GM23338 (cell line): ENCODE measurements around the gene AP2B1. TPM values are rescaled to one million over a fixed set of nuclear protein-coding genes. Genes with fewer than 3 reads are reported as not detected.
"Not testable (repeated sequence)": the region's sequence is repeated elsewhere in the genome, so short reads cannot be mapped to it uniquely, and the experiment has no call there.

Experiments
- ATAC-seq: fragments of 200-7000 bp; cut with Tn5 transposase; 3 replicates; pipeline ENCODE4 v1.9.1; 2020
- DNase-seq: peaks from one replicate; pipeline ENCODE4 v3.0.0-alpha.2; 2015; ENCODE audit warnings: low spot score
- H2AFZ ChIP-seq: fragments of 200-600 bp; sonication (generic); 2 replicates; pipeline ENCODE4 v1.8.0; 2016; ENCODE audit warnings: antibody characterized with exemption, mild to moderate bottlenecking, moderate library complexity
- H3F3A ChIP-seq: fragments of 200-600 bp; sonication (generic); replicated peaks from 2 replicates; pipeline ENCODE4 v1.8.0; 2017; ENCODE audit warnings: antibody characterized with exemption, mixed run types, low read depth
- H3K27ac ChIP-seq: fragments of 200-600 bp; sonication (generic); 2 replicates; pipeline ENCODE4 v1.6.1; 2016; ENCODE audit warnings: low read depth
- H3K27me3 ChIP-seq: fragments of 200-600 bp; sonication (generic); 2 replicates; pipeline ENCODE4 v1.8.0; 2016; ENCODE audit warnings: mild to moderate bottlenecking, mixed run types, moderate library complexity; ENCODE audit not compliant: insufficient read depth
- H3K36me3 ChIP-seq: fragments of 200-600 bp; sonication (generic); 2 replicates; pipeline ENCODE4 v1.8.0; 2016; ENCODE audit warnings: mild to moderate bottlenecking; ENCODE audit not compliant: insufficient read depth
- H3K4me1 ChIP-seq: fragments of 200-600 bp; sonication (generic); 2 replicates; pipeline ENCODE4 v1.8.0; 2016; ENCODE audit warnings: mild to moderate bottlenecking, moderate library complexity; ENCODE audit not compliant: insufficient read depth
- H3K4me2 ChIP-seq: fragments of 200-600 bp; sonication (generic); 2 replicates; pipeline ENCODE4 v1.7.1; 2017; ENCODE audit warnings: mixed run types
- H3K4me3 ChIP-seq: fragments of 200-600 bp; sonication (generic); 2 replicates; pipeline ENCODE4 v1.6.1; 2016; ENCODE audit warnings: mixed run types
- H3K79me2 ChIP-seq: fragments of 200-600 bp; sonication (generic); replicated peaks from 2 replicates; pipeline ENCODE4 v1.8.0; 2017; ENCODE audit warnings: mild to moderate bottlenecking; ENCODE audit not compliant: insufficient read depth
- H3K9me2 ChIP-seq: fragments of 200-600 bp; sonication (generic); 2 replicates; pipeline ENCODE4 v1.8.0; 2017; ENCODE audit not compliant: insufficient read depth
- H4K20me1 ChIP-seq: fragments of 200-600 bp; sonication (generic); replicated peaks from 2 replicates; pipeline ENCODE4 v1.8.0; 2017; ENCODE audit warnings: mild to moderate bottlenecking; ENCODE audit not compliant: insufficient read depth
- H3K27ac Mint-ChIP-seq: 2 replicates; pipeline ENCODE4 v1.8.0; 2020; ENCODE audit warnings: inconsistent platforms, mild to moderate bottlenecking, moderate library complexity, mixed read lengths
- H3K27me3 Mint-ChIP-seq: 3 replicates; pipeline ENCODE4 v1.8.0; 2022; ENCODE audit warnings: low read depth, mild to moderate bottlenecking, moderate library complexity, mixed read lengths, inconsistent platforms; ENCODE audit not compliant: insufficient read depth, poor library complexity
- H3K36me3 Mint-ChIP-seq: 3 replicates; pipeline ENCODE4 v1.8.0; 2021; ENCODE audit warnings: low read depth, mild to moderate bottlenecking, inconsistent platforms, moderate library complexity, mixed read lengths
- H3K4me1 Mint-ChIP-seq: 3 replicates; pipeline ENCODE4 v1.8.0; 2020; ENCODE audit warnings: mild to moderate bottlenecking, inconsistent platforms, mixed read lengths
- H3K4me3 Mint-ChIP-seq: 3 replicates; pipeline ENCODE4 v1.8.0; 2021; ENCODE audit warnings: moderate library complexity, mild to moderate bottlenecking, inconsistent platforms, mixed read lengths
- H3K9me3 Mint-ChIP-seq: 3 replicates; pipeline ENCODE4 v1.8.0; 2020; ENCODE audit warnings: moderate library complexity, mild to moderate bottlenecking, inconsistent platforms, mixed read lengths
- EZH2 ChIP-seq: fragments of 200-600 bp; sonication (generic); IDR thresholded peaks from one replicate; pipeline ENCODE4 v1.8.0; 2017; ENCODE audit warnings: antibody characterized with exemption, mild to moderate bottlenecking, low read depth; ENCODE audit not compliant: unreplicated experiment
- EZH2phosphoT487 ChIP-seq: fragments of 200-600 bp; sonication (generic); IDR thresholded peaks from one replicate; pipeline ENCODE4 v1.8.1; 2018; ENCODE audit warnings: antibody characterized with exemption; ENCODE audit not compliant: unreplicated experiment
- POLR2AphosphoS5 ChIP-seq: IDR thresholded peaks from 2 replicates; pipeline ENCODE4 v1.6.1; 2016; ENCODE audit warnings: antibody characterized with exemption, low read depth
- ZNF114 ChIP-seq: fragments of 250-450 bp; sonication (Bioruptor Pico); IDR thresholded peaks from 2 replicates; pipeline ENCODE4 v1.5.0; 2020; ENCODE audit warnings: mild to moderate bottlenecking, moderate library complexity
- ZNF331 ChIP-seq: fragments of 250-450 bp; sonication (Bioruptor Pico); IDR thresholded peaks from 2 replicates; pipeline ENCODE4 v1.5.0; 2020; ENCODE audit warnings: low read depth, mild to moderate bottlenecking, moderate library complexity
- polyA plus RNA-seq: library from polyadenylated mRNA; unstranded; fragments of >200 nt; fragmentation: Nextera tagmentation; extraction: Ambion mirVana; gene quantifications from 2 replicates; pipeline ENCODE4 v1.2.1, GENCODE V29; 2016
- total RNA-seq: library from RNA; depleted of rRNA; stranded (reverse); fragments of >200 nt; shearing (Covaris generic); gene quantifications from 2 replicates; pipeline ENCODE4 v1.2.3, GENCODE V29; 2014
- TF ChIP-seq, protein P1 (sequence below): IDR thresholded peaks from 2 replicates; pipeline ENCODE4 v1.6.1; 2016; ENCODE audit warnings: antibody characterized with exemption
- TF ChIP-seq, protein P2 (sequence below), 2 experiments: fragments of 200-600 bp in 1 of 2; sonication (generic) in 1 of 2; conservative IDR thresholded peaks; 2 replicates each; pipeline versions ENCODE4 v1.5.1 to v1.6.1; 2016 to 2017; ENCODE audit warnings: antibody characterized with exemption in 2 of 2, low read depth in 2 of 2, mild to moderate bottlenecking in 2 of 2, moderate library complexity in 1 of 2

The AP2B1 gene
- total and polyA plus RNA-seq, 2 experiments from 2014 or later = 89.7 to 144 TPM

DNA sequence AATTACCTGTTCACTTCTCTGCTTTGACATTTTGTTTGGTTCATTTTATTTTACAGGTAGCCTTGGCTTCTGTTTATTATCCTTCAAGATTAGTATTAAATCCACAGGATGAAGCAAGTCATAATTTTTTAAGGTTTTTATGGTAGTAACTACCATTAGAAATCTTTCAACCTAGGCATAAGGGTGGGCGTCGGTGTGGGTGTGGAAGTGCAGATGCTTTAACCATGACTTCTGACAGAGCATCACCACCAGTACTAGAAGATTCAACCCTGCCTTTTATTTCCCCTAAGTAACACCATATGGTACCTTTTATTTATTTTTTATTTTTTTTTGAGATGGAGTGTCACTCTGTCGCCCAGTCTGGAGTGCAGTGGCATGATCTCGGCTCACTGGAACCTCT is 22.7 kb downstream of the AP2B1 start (continued):
- no peak for TF ChIP-seq EZH2phosphoT487
- TF ChIP-seq, protein P1, sequence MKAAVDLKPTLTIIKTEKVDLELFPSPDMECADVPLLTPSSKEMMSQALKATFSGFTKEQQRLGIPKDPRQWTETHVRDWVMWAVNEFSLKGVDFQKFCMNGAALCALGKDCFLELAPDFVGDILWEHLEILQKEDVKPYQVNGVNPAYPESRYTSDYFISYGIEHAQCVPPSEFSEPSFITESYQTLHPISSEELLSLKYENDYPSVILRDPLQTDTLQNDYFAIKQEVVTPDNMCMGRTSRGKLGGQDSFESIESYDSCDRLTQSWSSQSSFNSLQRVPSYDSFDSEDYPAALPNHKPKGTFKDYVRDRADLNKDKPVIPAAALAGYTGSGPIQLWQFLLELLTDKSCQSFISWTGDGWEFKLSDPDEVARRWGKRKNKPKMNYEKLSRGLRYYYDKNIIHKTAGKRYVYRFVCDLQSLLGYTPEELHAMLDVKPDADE = no peak

DNA sequence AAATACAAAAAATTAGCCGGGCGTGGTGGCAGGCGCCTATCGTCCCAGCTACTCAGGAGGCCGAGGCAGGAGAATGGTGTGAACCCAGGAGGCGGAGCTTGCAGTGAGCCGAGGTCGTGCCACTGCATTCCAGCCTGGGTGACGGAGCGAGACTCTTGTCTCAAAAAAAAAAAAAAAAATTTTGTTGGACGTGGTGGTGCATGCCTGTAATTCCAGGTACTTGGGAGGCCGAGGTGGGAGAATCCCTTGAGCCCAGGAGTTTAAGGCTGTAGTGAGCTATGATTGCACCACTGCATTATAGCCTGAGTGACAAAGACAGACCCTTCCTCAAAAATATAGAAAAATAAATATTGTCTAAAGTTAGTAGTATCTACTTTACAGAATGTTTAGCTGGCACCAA is 23.6 kb downstream of the AP2B1 start:
- DNase-seq, H3K27me3 ChIP-seq, H3K27ac Mint-ChIP-seq: not testable (repeated sequence)

DNA sequence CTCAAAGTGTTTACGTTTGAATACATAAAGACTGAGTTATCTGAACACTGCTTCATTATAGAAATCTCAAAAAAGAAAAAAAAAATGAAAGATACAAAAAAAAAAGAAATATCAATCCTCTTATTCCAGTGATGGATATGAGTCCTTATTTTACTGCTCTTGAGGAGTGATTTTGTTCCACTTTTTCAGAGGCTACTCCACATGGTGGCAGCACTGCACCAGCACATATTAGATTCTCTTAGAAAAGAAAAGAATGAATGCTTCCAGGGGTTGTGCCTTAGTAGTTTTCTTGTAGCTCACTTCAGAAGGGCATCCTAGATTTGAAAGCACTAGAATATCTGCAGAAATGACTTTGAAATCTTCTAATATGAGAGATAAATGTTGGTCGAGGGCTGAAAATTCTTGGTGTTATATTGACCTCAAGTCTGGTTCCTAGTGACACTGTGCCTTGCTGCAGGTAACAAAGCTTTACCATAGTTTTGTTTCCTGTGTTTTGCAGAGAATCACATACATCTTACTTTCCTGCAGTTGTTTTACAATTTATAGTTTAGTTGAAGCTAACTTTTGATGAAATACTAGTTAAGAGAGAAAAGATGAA is 25.9 kb downstream of the AP2B1 start:
- H3K9me3 Mint-ChIP-seq = no peaks in the 10 kb centered on the region
- Histone ChIP-seq H3K9me2 (no peaks in the 10 kb centered on the region), H3K27me3 (no peaks in the 10 kb centered on the region), H3F3A (no peaks in the 10 kb centered on the region), H3K4me3 (no peak overlapping the region), H2AFZ (no peak overlapping the region), H3K36me3 (peaks cover 10% of the 10 kb centered on the region), H3K4me1 (no peaks in the 10 kb centered on the region), H3K79me2 (peaks cover 7% of the 10 kb centered on the region; the same call in 1 of the 2 replicates), H3K4me2 (no peak overlapping the region), H3K27ac (no peak overlapping the region), H4K20me1 (0 out of 2 replicates have a peak, but pooled peaks cover 13% of the 10 kb centered on the region)
- no peaks in the 10 kb centered on the region for H3K27me3 Mint-ChIP-seq
- ATAC-seq = 0 out of 3 replicates have a peak, but pooled peaks have one; percentile 28
- H3K27ac Mint-ChIP-seq = no peak overlapping the region
- H3K4me3 Mint-ChIP-seq = no peak overlapping the region
- H3K36me3 Mint-ChIP-seq = peaks cover 24% of the 10 kb centered on the region
- DNase-seq = peak; percentile 70
- H3K4me1 Mint-ChIP-seq = no peaks in the 10 kb centered on the region
- TF ChIP-seq, protein P2, sequence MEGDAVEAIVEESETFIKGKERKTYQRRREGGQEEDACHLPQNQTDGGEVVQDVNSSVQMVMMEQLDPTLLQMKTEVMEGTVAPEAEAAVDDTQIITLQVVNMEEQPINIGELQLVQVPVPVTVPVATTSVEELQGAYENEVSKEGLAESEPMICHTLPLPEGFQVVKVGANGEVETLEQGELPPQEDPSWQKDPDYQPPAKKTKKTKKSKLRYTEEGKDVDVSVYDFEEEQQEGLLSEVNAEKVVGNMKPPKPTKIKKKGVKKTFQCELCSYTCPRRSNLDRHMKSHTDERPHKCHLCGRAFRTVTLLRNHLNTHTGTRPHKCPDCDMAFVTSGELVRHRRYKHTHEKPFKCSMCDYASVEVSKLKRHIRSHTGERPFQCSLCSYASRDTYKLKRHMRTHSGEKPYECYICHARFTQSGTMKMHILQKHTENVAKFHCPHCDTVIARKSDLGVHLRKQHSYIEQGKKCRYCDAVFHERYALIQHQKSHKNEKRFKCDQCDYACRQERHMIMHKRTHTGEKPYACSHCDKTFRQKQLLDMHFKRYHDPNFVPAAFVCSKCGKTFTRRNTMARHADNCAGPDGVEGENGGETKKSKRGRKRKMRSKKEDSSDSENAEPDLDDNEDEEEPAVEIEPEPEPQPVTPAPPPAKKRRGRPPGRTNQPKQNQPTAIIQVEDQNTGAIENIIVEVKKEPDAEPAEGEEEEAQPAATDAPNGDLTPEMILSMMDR (conservative IDR thresholded peaks at IDR 0.05; ENCODE audit: low read depth in 2 of 2) = peak; percentile 69 to 84
- no peak for TF ChIP-seq EZH2
- TF ChIP-seq POLR2AphosphoS5 = no peak
- TF ChIP-seq ZNF114 (CRISPR knock-in tag) = no peak
- no peak for TF ChIP-seq ZNF331 (CRISPR knock-in tag)

More for the DNA sequence above, 23.6 kb downstream of the AP2B1 start:
- H3K4me3 Mint-ChIP-seq, H3K4me1 ChIP-seq, H3K27ac ChIP-seq, H3K4me1 Mint-ChIP-seq, H3F3A ChIP-seq, ATAC-seq, H3K9me2 ChIP-seq, H3K27me3 Mint-ChIP-seq, H3K4me2 ChIP-seq, H2AFZ ChIP-seq, H3K4me3 ChIP-seq, H3K79me2 ChIP-seq, H3K9me3 Mint-ChIP-seq: not testable (repeated sequence)
- peaks cover 26% of the 10 kb centered on the region for H3K36me3 ChIP-seq
- H3K36me3 Mint-ChIP-seq = peaks cover 41% of the 10 kb centered on the region
- peaks cover 13% of the 10 kb centered on the region; the same call in 1 of the 2 replicates for H4K20me1 ChIP-seq
